Breast epithelium (tissue), 3 donors: ENCODE measurements around the gene XPA.

Experiments
- POLR2A ChIP-seq: fragments of 450-650 bp; IDR thresholded peaks from one replicate; pipeline ENCODE4 v1.6.1; 2016; ENCODE audit warnings: antibody characterized with exemption, mild to moderate bottlenecking, moderate library complexity
- TF ChIP-seq, protein P1 (sequence below), 3 donors: fragments of 450-650 bp; IDR thresholded peaks; one replicate each; pipeline ENCODE4 v1.5.1; 2016 to 2017; ENCODE audit warnings: antibody characterized with exemption in 3 of 3, mild to moderate bottlenecking in 3 of 3, moderate library complexity in 3 of 3

- TF ChIP-seq, protein P1, sequence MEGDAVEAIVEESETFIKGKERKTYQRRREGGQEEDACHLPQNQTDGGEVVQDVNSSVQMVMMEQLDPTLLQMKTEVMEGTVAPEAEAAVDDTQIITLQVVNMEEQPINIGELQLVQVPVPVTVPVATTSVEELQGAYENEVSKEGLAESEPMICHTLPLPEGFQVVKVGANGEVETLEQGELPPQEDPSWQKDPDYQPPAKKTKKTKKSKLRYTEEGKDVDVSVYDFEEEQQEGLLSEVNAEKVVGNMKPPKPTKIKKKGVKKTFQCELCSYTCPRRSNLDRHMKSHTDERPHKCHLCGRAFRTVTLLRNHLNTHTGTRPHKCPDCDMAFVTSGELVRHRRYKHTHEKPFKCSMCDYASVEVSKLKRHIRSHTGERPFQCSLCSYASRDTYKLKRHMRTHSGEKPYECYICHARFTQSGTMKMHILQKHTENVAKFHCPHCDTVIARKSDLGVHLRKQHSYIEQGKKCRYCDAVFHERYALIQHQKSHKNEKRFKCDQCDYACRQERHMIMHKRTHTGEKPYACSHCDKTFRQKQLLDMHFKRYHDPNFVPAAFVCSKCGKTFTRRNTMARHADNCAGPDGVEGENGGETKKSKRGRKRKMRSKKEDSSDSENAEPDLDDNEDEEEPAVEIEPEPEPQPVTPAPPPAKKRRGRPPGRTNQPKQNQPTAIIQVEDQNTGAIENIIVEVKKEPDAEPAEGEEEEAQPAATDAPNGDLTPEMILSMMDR (IDR thresholded peaks at IDR 0.05) = no peak
- TF ChIP-seq POLR2A = no peak
Measured at GRCh38 chr9:97740848-97741821, 44.0 kb upstream of the XPA start.
